ENCODE results near the gene BROX.

GRCh38 chr1:222691016-222691415 is 21.3 kb upstream of the BROX start:
- TF ChIP-seq, protein P1, sequence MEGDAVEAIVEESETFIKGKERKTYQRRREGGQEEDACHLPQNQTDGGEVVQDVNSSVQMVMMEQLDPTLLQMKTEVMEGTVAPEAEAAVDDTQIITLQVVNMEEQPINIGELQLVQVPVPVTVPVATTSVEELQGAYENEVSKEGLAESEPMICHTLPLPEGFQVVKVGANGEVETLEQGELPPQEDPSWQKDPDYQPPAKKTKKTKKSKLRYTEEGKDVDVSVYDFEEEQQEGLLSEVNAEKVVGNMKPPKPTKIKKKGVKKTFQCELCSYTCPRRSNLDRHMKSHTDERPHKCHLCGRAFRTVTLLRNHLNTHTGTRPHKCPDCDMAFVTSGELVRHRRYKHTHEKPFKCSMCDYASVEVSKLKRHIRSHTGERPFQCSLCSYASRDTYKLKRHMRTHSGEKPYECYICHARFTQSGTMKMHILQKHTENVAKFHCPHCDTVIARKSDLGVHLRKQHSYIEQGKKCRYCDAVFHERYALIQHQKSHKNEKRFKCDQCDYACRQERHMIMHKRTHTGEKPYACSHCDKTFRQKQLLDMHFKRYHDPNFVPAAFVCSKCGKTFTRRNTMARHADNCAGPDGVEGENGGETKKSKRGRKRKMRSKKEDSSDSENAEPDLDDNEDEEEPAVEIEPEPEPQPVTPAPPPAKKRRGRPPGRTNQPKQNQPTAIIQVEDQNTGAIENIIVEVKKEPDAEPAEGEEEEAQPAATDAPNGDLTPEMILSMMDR (IDR thresholded peaks at IDR 0.05; ENCODE audit: low read depth, low read length, missing input control) = no peak
- no peak for TF ChIP-seq JUND (IDR thresholded peaks at IDR 0.05)
- no peak for TF ChIP-seq RAD21 (IDR thresholded peaks at IDR 0.05)
- TF ChIP-seq SP1 (IDR thresholded peaks at IDR 0.05) = no peak
- no peak for TF ChIP-seq REST (IDR thresholded peaks at IDR 0.05)
